PC-9 (cell line): ENCODE data around the gene SHROOM3. TPM values are rescaled to one million over a fixed set of nuclear protein-coding genes. Genes with fewer than 3 reads are reported as not detected.

Experiments used
- BruUV-seq: library from RNA; stranded (reverse); fragments of 400-500 nt; replicated peaks from 2 replicates; lab custom pipeline; 2021; lab: Mats Ljungman, UMichigan
- CTCF ChIA-PET: fragments of 300-600 bp; sonication (Branson Sonifier 250); formaldehyde crosslinking; loops from one replicate; lab custom pipeline; 2022; ENCODE audit warnings: antibody characterized with exemption; lab: Charles Lee
- POLR2A ChIA-PET: fragments of 300-600 bp; sonication (Branson Sonifier 250); formaldehyde crosslinking; loops from one replicate; lab custom pipeline; 2022; ENCODE audit warnings: antibody characterized with exemption; ENCODE audit not compliant: unreplicated experiment; lab: Charles Lee
- DNase-seq, 2 experiments: peaks; one replicate each; pipeline versions ENCODE4 v3.0.0 to v3.0.0-alpha.2; 2015 to 2022; ENCODE audit warnings: mixed read lengths in 1 of 2
- H2AFZ ChIP-seq: fragments of 200-600 bp; sonication (generic); 2 replicates; pipeline ENCODE4 v1.8.1; 2017; ENCODE audit warnings: antibody characterized with exemption
- H3F3A ChIP-seq: fragments of 200-600 bp; sonication (generic); 2 replicates; pipeline ENCODE4 v1.8.1; 2017; ENCODE audit warnings: antibody characterized with exemption, mild to moderate bottlenecking, low read depth; ENCODE audit not compliant: insufficient read depth
- H3K27ac ChIP-seq: fragments of 200-600 bp; sonication (generic); 2 replicates; pipeline ENCODE4 v1.6.1; 2016; ENCODE audit warnings: mixed run types
- H3K27me3 ChIP-seq: fragments of 200-600 bp; sonication (generic); 2 replicates; pipeline ENCODE4 v1.6.1; 2016; ENCODE audit warnings: low read depth, mixed run types; ENCODE audit not compliant: insufficient read depth
- H3K36me3 ChIP-seq: fragments of 200-600 bp; sonication (generic); 2 replicates; pipeline ENCODE4 v1.6.1; 2016; ENCODE audit warnings: low read depth, mixed run types
- H3K4me1 ChIP-seq: fragments of 200-600 bp; sonication (generic); replicated peaks from 2 replicates; pipeline ENCODE4 v1.6.1; 2016; ENCODE audit warnings: mixed run types; ENCODE audit not compliant: insufficient read depth
- H3K4me2 ChIP-seq: fragments of 200-600 bp; sonication (generic); 2 replicates; pipeline ENCODE4 v1.6.1; 2017; ENCODE audit warnings: mixed run types
- H3K4me3 ChIP-seq: fragments of 200-600 bp; sonication (generic); 2 replicates; pipeline ENCODE4 v1.6.1; 2016; ENCODE audit warnings: mixed run types
- H3K79me2 ChIP-seq: fragments of 200-600 bp; sonication (generic); 2 replicates; pipeline ENCODE4 v1.6.1; 2017; ENCODE audit warnings: low read depth, mixed run types
- H3K9me2 ChIP-seq: fragments of 200-600 bp; sonication (generic); 2 replicates; pipeline ENCODE4 v1.8.1; 2017; ENCODE audit warnings: mild to moderate bottlenecking; ENCODE audit not compliant: insufficient read depth
- H3K9me3 ChIP-seq: fragments of 200-600 bp; sonication (generic); 2 replicates; pipeline ENCODE4 v1.8.1; 2016; ENCODE audit warnings: low read depth; ENCODE audit not compliant: insufficient read depth
- H4K20me1 ChIP-seq: fragments of 200-600 bp; sonication (generic); 2 replicates; pipeline ENCODE4 v1.8.1; 2017; ENCODE audit not compliant: insufficient read depth
- EZH2 ChIP-seq: fragments of 200-600 bp; sonication (generic); IDR thresholded peaks from 2 replicates; pipeline ENCODE4 v1.8.0; 2017; ENCODE audit warnings: antibody characterized with exemption, low read depth
- intact Hi-C: fragments of 100-400 bp; cut with micrococcal nuclease; formaldehyde crosslinking; loops from one replicate; pipeline ENCODE4 v1.10.0; 2022; ENCODE audit not compliant: unreplicated experiment
- total RNA-seq: library from RNA; stranded (reverse); gene quantifications from 2 replicates; pipeline ENCODE4 v1.2.3, GENCODE V29; 2021
- TF ChIP-seq, protein P1 (sequence below): fragments of 200-600 bp; sonication (generic); conservative IDR thresholded peaks from 2 replicates; pipeline ENCODE4 v1.6.1; 2017; ENCODE audit warnings: mixed run types, antibody characterized with exemption, mild to moderate bottlenecking, moderate library complexity

Gene SHROOM3
- total RNA-seq, 1 experiment from 2014 or later = 44.3 TPM

DNA sequence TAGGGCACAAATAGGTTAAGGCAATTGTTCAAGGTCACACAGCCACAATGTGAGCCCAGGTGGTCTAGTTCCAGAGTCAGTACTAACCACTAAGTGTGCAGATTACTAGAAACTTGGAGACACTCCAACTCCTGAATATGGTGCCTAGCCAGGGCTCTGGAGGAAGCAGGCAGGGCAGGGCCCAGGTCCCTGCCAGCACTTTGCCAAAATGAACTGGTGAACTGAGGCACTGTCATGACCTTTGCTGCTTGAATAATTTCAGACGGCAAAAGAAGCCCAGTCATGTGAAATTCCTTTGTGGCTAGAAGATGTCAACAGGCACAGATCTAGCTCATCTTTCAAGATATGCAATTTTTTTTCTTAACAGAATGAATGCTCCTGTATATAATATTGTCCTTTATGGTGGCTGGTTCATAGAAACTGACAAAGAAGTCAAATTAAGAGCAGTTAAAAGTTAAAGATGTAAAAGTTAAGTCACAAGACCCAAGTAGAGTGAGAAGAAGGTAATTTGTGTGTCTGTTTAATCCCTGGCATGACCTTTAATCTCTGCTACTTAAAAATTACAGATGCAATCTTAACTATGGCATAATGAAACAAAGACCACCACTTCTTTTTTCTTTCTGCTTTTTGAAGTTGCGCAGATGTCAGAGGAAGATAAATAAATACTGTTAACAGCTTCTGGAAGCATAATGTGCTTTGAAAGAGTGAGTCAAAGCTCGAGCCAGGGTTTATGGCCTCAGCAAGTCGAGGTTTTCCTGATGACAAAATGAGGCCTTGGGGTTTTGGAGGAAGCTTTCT lies 54.1 kb downstream of the SHROOM3 start:
- Histone ChIP-seq H2AFZ (no peak overlapping the region), H3K27ac (no peak overlapping the region), H3K36me3 (no peaks in the 10 kb centered on the region), H3K4me3 (no peak overlapping the region), H3K9me3 (no peaks in the 10 kb centered on the region), H3F3A (no peaks in the 10 kb centered on the region), H3K79me2 (no peaks in the 10 kb centered on the region), H4K20me1 (no peaks in the 10 kb centered on the region), H3K4me1 (no peaks in the 10 kb centered on the region), H3K4me2 (no peak overlapping the region), H3K9me2 (no peaks in the 10 kb centered on the region), H3K27me3 (no peaks in the 10 kb centered on the region)
- POLR2A ChIA-PET = no interaction called here
- intact Hi-C loops = no loop called here
- BruUV-seq = no TSS peak
- no peak for DNase-seq
- no peak for TF ChIP-seq EZH2
- TF ChIP-seq, protein P1, sequence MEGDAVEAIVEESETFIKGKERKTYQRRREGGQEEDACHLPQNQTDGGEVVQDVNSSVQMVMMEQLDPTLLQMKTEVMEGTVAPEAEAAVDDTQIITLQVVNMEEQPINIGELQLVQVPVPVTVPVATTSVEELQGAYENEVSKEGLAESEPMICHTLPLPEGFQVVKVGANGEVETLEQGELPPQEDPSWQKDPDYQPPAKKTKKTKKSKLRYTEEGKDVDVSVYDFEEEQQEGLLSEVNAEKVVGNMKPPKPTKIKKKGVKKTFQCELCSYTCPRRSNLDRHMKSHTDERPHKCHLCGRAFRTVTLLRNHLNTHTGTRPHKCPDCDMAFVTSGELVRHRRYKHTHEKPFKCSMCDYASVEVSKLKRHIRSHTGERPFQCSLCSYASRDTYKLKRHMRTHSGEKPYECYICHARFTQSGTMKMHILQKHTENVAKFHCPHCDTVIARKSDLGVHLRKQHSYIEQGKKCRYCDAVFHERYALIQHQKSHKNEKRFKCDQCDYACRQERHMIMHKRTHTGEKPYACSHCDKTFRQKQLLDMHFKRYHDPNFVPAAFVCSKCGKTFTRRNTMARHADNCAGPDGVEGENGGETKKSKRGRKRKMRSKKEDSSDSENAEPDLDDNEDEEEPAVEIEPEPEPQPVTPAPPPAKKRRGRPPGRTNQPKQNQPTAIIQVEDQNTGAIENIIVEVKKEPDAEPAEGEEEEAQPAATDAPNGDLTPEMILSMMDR = no peak
- CTCF ChIA-PET = no interaction called here

DNA sequence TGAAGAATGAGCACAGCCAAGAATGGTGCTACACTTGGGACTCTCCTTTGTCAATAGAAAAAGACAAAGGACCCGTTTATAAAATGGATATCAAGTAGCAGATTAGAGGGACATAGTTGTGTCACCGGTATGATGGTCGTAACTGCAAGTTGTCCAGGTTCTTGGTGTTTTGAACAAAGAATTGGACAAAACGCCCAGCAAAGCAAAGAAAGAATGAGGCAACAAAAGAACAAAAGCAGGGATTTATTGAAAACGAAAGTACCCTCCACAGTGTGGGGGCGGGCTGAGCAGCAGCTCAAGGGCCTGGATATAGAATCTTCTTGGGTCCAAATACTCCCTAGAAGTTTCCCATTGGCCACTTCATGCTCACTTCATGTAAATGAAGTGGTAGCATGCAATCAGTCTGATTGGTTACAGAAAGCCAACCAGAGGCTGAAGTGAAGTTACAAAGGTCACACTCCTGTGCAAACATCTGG lies 54.7 kb downstream of the SHROOM3 start:
- no peak overlapping the region for H3K4me3 ChIP-seq
- BruUV-seq = no TSS peak
- no peak overlapping the region for H3K27ac ChIP-seq
- H3K79me2 ChIP-seq = no peaks in the 10 kb centered on the region
- H3K9me2 ChIP-seq = no peaks in the 10 kb centered on the region
- TF ChIP-seq, protein P1 = no peak
- no peak for TF ChIP-seq EZH2
- no peak overlapping the region for H3K4me2 ChIP-seq
- H3K27me3 ChIP-seq = no peaks in the 10 kb centered on the region
- ChIA-PET CTCF (no interaction called here), POLR2A (no interaction called here)
- H4K20me1 ChIP-seq = no peaks in the 10 kb centered on the region
- H3K36me3 ChIP-seq = no peaks in the 10 kb centered on the region
- DNase-seq = no peak
- intact Hi-C loops = no loop called here
- no peaks in the 10 kb centered on the region for H3K4me1 ChIP-seq
- H3K9me3 ChIP-seq = no peaks in the 10 kb centered on the region
- H2AFZ ChIP-seq = no peak overlapping the region
- H3F3A ChIP-seq = no peaks in the 10 kb centered on the region

DNA sequence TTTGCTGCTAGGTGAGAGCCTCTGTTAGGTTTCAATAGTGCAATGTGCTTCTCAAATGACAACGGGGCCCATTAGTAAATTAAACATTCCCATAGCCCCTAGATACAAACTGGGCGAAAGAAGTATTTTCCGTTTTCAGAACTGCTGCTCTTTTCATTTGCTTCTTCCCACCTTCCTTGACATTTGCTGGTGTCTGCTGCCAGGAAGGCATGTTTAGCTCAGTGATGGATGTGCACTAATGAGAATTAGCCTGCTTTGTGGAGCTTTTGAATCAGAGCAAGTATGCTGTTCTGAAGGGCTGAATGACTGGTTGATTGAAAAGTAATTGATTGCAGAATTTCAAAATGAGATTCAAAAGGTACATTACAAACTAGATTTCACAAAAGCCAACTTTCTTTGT lies 57.0 kb downstream of the SHROOM3 start:
- TF ChIP-seq EZH2 = no peak
- TF ChIP-seq, protein P1 = no peak
- Histone ChIP-seq H3K36me3 (no peaks in the 10 kb centered on the region), H2AFZ (no peak overlapping the region), H3K27ac (no peak overlapping the region), H3K9me2 (no peaks in the 10 kb centered on the region), H3K79me2 (no peaks in the 10 kb centered on the region), H3K4me2 (no peak overlapping the region), H4K20me1 (no peaks in the 10 kb centered on the region), H3K27me3 (no peaks in the 10 kb centered on the region), H3F3A (no peaks in the 10 kb centered on the region), H3K4me1 (no peaks in the 10 kb centered on the region), H3K9me3 (no peaks in the 10 kb centered on the region), H3K4me3 (no peak overlapping the region)
- DNase-seq = no peak
- BruUV-seq = no TSS peak
- intact Hi-C loops = no loop called here
- ChIA-PET POLR2A (no interaction called here), CTCF (no interaction called here)
